HCT116 (cell line): ENCODE data around the gene ZER1. TPM values are rescaled to one million over a fixed set of nuclear protein-coding genes. Genes with fewer than 3 reads are reported as not detected.

Source experiments
- EGR1 ChIP-seq: IDR thresholded peaks from 2 replicates; pipeline ENCODE4 v1.6.1; 2012; ENCODE audit warnings: low read depth
- FOSL1 ChIP-seq: IDR thresholded peaks from 2 replicates; pipeline ENCODE4 v1.6.1; 2012; ENCODE audit warnings: low read depth
- JUND ChIP-seq: IDR thresholded peaks from 2 replicates; pipeline ENCODE4 v1.6.1; 2012
- SP1 ChIP-seq: IDR thresholded peaks from 2 replicates; pipeline ENCODE4 v1.6.1; 2012; ENCODE audit warnings: low read depth
- ZNF274 ChIP-seq: fragments of 200-500 bp; sonication (Bioruptor generic); IDR thresholded peaks from 2 replicates; pipeline ENCODE4 v1.6.1; 2014; ENCODE audit warnings: mild to moderate bottlenecking, low read depth, low read length, inconsistent platforms
- total RNA-seq: library from RNA; stranded (reverse); gene quantifications from one replicate; pipeline ENCODE4 v1.2.1, GENCODE V29; 2021; ENCODE audit not compliant: unreplicated experiment
- TF ChIP-seq, protein P1 (sequence below): IDR thresholded peaks from 2 replicates; pipeline ENCODE4 v1.6.1; 2012
- TF ChIP-seq, protein P2 (sequence below): IDR thresholded peaks from 2 replicates; pipeline ENCODE4 v1.6.1; 2012; ENCODE audit warnings: low read depth

The ZER1 gene
- total RNA-seq, 1 experiment from 2014 or later, result 18.0 TPM

DNA sequence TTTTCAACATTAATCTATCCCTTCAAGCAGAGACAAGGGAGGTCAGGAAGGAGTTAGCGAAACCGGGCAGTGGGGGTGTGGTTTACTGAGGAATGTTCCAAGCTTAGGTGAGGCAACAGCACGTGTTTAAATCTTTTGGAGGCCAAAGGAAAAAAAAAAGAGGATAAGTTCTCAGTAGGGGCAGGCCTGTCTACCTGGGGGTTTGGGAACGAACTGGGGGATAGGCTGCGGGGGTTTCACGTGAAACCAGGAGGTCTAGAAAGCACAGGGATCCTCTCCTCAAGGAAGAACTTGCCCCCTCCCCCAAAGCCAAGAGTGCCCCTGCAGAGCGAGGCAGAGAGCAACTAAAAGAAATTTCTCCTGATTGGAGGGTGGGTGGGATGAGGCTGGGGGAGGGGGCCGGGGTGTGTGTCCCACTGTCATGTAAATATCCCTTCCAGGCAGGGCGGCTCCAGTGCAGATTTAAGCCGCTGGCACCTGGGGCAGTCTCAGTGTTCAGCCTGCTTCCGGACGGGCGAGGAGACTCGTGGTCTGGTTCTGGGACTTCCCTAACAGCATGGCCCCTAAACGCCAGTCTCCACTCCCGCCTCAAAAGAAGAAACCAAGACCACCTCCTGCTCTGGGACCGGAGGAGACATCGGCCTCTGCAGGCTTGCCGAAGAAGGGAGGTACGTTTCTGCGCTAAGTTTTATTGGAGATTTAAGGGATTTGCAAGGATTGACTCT lies 88.2 kb downstream of the ZER1 start (continued):
- TF ChIP-seq, protein P1, sequence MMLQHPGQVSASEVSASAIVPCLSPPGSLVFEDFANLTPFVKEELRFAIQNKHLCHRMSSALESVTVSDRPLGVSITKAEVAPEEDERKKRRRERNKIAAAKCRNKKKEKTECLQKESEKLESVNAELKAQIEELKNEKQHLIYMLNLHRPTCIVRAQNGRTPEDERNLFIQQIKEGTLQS, result no peak
- TF ChIP-seq SP1 (no peak), JUND (no peak), EGR1 (no peak), FOSL1 (no peak), ZNF274 (no peak)
- TF ChIP-seq, protein P2, sequence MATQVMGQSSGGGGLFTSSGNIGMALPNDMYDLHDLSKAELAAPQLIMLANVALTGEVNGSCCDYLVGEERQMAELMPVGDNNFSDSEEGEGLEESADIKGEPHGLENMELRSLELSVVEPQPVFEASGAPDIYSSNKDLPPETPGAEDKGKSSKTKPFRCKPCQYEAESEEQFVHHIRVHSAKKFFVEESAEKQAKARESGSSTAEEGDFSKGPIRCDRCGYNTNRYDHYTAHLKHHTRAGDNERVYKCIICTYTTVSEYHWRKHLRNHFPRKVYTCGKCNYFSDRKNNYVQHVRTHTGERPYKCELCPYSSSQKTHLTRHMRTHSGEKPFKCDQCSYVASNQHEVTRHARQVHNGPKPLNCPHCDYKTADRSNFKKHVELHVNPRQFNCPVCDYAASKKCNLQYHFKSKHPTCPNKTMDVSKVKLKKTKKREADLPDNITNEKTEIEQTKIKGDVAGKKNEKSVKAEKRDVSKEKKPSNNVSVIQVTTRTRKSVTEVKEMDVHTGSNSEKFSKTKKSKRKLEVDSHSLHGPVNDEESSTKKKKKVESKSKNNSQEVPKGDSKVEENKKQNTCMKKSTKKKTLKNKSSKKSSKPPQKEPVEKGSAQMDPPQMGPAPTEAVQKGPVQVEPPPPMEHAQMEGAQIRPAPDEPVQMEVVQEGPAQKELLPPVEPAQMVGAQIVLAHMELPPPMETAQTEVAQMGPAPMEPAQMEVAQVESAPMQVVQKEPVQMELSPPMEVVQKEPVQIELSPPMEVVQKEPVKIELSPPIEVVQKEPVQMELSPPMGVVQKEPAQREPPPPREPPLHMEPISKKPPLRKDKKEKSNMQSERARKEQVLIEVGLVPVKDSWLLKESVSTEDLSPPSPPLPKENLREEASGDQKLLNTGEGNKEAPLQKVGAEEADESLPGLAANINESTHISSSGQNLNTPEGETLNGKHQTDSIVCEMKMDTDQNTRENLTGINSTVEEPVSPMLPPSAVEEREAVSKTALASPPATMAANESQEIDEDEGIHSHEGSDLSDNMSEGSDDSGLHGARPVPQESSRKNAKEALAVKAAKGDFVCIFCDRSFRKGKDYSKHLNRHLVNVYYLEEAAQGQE, result no peak

Other genes starting within 250 kb of the ZER1 start
- 111 TPM for gene SPTAN1, start 219.3 kb downstream of the ZER1 start, total RNA-seq
- gene DYNC2I2, start 115.1 kb downstream of the ZER1 start, total RNA-seq, result 155 TPM
- 595 TPM for gene SET, start 82.7 kb downstream of the ZER1 start, total RNA-seq
- gene PKN3, start 69.4 kb downstream of the ZER1 start, total RNA-seq, result 37.9 TPM
- 57.6 TPM for gene ZDHHC12, start 47.8 kb downstream of the ZER1 start, total RNA-seq
- gene TBC1D13, start 15.3 kb upstream of the ZER1 start, total RNA-seq, result 17.5 TPM
- 27.2 TPM for gene ENDOG, start 46.6 kb upstream of the ZER1 start, total RNA-seq
- gene SPOUT1, start 57.9 kb upstream of the ZER1 start, total RNA-seq, result 70.4 TPM
- 10.1 TPM for gene KYAT1, start 110.0 kb upstream of the ZER1 start, total RNA-seq
- 22.0 TPM for gene LRRC8A, start 110.2 kb upstream of the ZER1 start, total RNA-seq
- gene PHYHD1, start 149.1 kb upstream of the ZER1 start, total RNA-seq, result 0.32 TPM
- 12.0 TPM for gene DOLK, start 175.7 kb upstream of the ZER1 start, total RNA-seq
- gene NUP188, start 175.8 kb upstream of the ZER1 start, total RNA-seq, result 115 TPM